OCI-LY1 (cell line): ENCODE measurements around the gene HSP90AB1.

Experiments
- H2AFZ ChIP-seq: fragments of 200-600 bp; sonication (generic), shearing (Covaris generic); 2 replicates; pipeline ENCODE4 v1.6.0; 2014; ENCODE audit warnings: antibody characterized with exemption, mild to moderate bottlenecking, low read length
- H3F3A ChIP-seq: fragments of 200-600 bp; sonication (generic), shearing (Covaris generic); 2 replicates; pipeline ENCODE4 v1.6.0; 2014; ENCODE audit warnings: mild to moderate bottlenecking, antibody characterized with exemption, low read length, moderate library complexity; ENCODE audit not compliant: insufficient read depth
- H3K27ac ChIP-seq: fragments of 200-600 bp; sonication (generic); 2 replicates; pipeline ENCODE4 v1.5.1; 2014; ENCODE audit warnings: low read length, mixed run types, mild to moderate bottlenecking, low read depth; ENCODE audit not compliant: poor library complexity, severe bottlenecking
- H3K27me3 ChIP-seq: fragments of 200-600 bp; sonication (generic); 2 replicates; pipeline ENCODE4 v1.6.0; 2014; ENCODE audit warnings: antibody characterized with exemption, mild to moderate bottlenecking, low read length, moderate library complexity; ENCODE audit not compliant: insufficient read depth
- H3K36me3 ChIP-seq: fragments of 200-600 bp; sonication (generic); 2 replicates; pipeline ENCODE4 v1.6.1; 2014; ENCODE audit warnings: mild to moderate bottlenecking, antibody characterized with exemption, low read length, moderate library complexity, mixed read lengths; ENCODE audit not compliant: insufficient read depth
- H3K4me1 ChIP-seq: fragments of 200-600 bp; sonication (generic); 2 replicates; pipeline ENCODE4 v1.5.1; 2014; ENCODE audit warnings: mild to moderate bottlenecking, low read length, moderate library complexity; ENCODE audit not compliant: insufficient read depth, severe bottlenecking
- H3K4me2 ChIP-seq: fragments of 200-600 bp; sonication (generic), shearing (Covaris generic); 2 replicates; pipeline ENCODE4 v1.6.1; 2014; ENCODE audit warnings: low read length
- H3K4me3 ChIP-seq: fragments of 200-600 bp; sonication (generic); 2 replicates; pipeline ENCODE4 v1.5.1; 2014; ENCODE audit warnings: low read length, low read depth, mild to moderate bottlenecking, mixed read lengths; ENCODE audit not compliant: poor library complexity, severe bottlenecking
- H3K79me2 ChIP-seq: fragments of 200-600 bp; shearing (Covaris generic); 2 replicates; pipeline ENCODE4 v1.6.1; 2016; ENCODE audit warnings: mixed run types, low read length, mixed read lengths; ENCODE audit not compliant: insufficient read depth
- H3K9ac ChIP-seq: fragments of 200-600 bp; sonication (generic), shearing (Covaris generic); 2 replicates; pipeline ENCODE4 v1.6.1; 2014; ENCODE audit warnings: mild to moderate bottlenecking, low read length, mixed read lengths
- H3K9me2 ChIP-seq: fragments of 200-600 bp; sonication (generic), shearing (Covaris generic); 2 replicates; pipeline ENCODE4 v1.6.1; 2014; ENCODE audit warnings: low read depth, mild to moderate bottlenecking, low read length, mixed read lengths
- H3K9me3 ChIP-seq: fragments of 200-600 bp; shearing (Covaris generic); 2 replicates; pipeline ENCODE4 v1.6.1; 2014; ENCODE audit warnings: low read length, mixed read lengths
- H4K20me1 ChIP-seq: fragments of 200-600 bp; sonication (generic), shearing (Covaris generic); 2 replicates; pipeline ENCODE4 v1.6.0; 2016; ENCODE audit warnings: mild to moderate bottlenecking, low read length; ENCODE audit not compliant: insufficient read depth
- EZH2 ChIP-seq: fragments of 200-600 bp; sonication (generic), shearing (Covaris generic); IDR thresholded peaks from 2 replicates; pipeline ENCODE4 v1.8.0; 2017; ENCODE audit warnings: borderline replicate concordance, mixed run types, mild to moderate bottlenecking, antibody characterized with exemption, low read length, moderate library complexity, mixed read lengths
- TF ChIP-seq, protein P1 (sequence below): fragments of 200-600 bp; sonication (generic), shearing (Covaris generic); IDR thresholded peaks from 2 replicates; pipeline ENCODE4 v1.5.1; 2017; ENCODE audit warnings: mild to moderate bottlenecking, antibody characterized with exemption, low read length, moderate library complexity, mixed read lengths

HSP90AB1 gene

DNA sequence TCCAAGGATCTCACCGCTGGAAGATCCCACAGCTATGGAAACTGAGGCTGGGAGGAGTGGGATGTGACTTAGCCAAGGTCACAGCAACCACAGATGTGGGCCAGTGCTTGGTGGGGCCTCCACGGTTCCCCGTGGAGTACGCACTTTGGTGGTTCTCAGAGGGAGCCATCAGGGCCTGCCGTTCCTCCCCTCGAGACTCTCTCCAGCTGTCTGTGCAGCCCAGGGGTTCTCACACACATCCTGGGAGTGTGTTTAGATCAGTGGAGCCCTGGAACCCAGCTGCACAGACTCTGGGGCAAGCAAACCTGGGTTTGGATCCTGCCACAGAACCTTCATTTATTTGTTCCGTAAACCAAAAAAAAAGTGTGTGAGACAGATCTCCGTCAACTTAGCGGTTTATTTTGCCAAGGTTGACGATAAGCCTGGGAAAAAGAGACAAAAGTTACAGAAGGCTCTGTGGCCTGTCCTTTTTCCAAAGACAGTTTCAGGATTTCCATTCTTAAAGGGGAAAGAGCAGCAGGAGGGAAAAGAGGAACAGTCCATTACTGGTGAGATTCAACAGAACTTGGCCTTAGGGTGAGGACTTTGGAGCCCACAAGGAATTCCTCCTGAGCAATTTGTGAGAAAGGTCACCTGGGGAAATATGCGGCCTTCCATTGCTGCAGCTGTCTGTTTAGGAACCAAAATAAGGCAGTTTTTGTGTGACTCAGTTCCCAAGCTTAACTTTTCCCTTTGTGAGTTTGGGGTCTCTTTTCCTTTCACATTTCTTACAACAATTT, 43.7 kb upstream of the HSP90AB1 start:
- Histone ChIP-seq H3K4me2 (no peak overlapping the region), H3K27ac (no peak overlapping the region)

DNA sequence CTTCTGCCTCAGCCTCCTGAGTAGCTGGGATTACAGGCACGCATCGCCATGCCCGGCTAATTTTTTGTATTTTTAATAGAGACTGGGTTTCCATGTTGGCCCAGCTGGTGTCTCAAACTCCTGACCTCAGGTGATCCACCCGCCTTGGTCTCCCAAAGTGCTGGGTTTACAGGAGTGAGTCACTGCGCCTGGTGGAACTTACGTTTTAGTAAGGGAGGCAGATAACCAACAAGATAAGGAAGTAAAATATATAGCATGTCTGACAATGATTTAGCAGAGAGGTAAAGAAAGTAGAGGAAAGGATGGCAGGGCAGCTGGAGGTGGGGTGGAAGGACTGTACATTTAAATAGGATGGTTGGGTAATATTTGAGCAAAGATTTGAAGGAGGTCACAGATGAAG, 42.9 kb upstream of the HSP90AB1 start:
- no peaks in the 10 kb centered on the region for H3K9me3 ChIP-seq
- no peaks in the 10 kb centered on the region; the same call in 1 of the 2 replicates for H3K27me3 ChIP-seq
- H3K4me2 ChIP-seq: no peak overlapping the region
- H4K20me1 ChIP-seq: no peaks in the 10 kb centered on the region
- H3K27ac ChIP-seq: no peak overlapping the region
- no peaks in the 10 kb centered on the region for H3F3A ChIP-seq
- no peaks in the 10 kb centered on the region for H3K4me1 ChIP-seq
- TF ChIP-seq, protein P1, sequence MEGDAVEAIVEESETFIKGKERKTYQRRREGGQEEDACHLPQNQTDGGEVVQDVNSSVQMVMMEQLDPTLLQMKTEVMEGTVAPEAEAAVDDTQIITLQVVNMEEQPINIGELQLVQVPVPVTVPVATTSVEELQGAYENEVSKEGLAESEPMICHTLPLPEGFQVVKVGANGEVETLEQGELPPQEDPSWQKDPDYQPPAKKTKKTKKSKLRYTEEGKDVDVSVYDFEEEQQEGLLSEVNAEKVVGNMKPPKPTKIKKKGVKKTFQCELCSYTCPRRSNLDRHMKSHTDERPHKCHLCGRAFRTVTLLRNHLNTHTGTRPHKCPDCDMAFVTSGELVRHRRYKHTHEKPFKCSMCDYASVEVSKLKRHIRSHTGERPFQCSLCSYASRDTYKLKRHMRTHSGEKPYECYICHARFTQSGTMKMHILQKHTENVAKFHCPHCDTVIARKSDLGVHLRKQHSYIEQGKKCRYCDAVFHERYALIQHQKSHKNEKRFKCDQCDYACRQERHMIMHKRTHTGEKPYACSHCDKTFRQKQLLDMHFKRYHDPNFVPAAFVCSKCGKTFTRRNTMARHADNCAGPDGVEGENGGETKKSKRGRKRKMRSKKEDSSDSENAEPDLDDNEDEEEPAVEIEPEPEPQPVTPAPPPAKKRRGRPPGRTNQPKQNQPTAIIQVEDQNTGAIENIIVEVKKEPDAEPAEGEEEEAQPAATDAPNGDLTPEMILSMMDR: no peak
- no peak for TF ChIP-seq EZH2
- no peak overlapping the region for H2AFZ ChIP-seq
- no peaks in the 10 kb centered on the region for H3K9me2 ChIP-seq
- no peaks in the 10 kb centered on the region for H3K79me2 ChIP-seq
- H3K9ac ChIP-seq: no peak overlapping the region
- no peak overlapping the region for H3K4me3 ChIP-seq
- H3K36me3 ChIP-seq: no peaks in the 10 kb centered on the region

More for the DNA sequence above, 43.7 kb upstream of the HSP90AB1 start:
- Histone ChIP-seq H2AFZ (no peak overlapping the region), H4K20me1 (no peaks in the 10 kb centered on the region), H3K27me3 (no peaks in the 10 kb centered on the region; the same call in 1 of the 2 replicates), H3F3A (no peaks in the 10 kb centered on the region), H3K9me2 (no peaks in the 10 kb centered on the region), H3K4me1 (no peaks in the 10 kb centered on the region), H3K9ac (no peak overlapping the region), H3K9me3 (no peaks in the 10 kb centered on the region), H3K79me2 (no peaks in the 10 kb centered on the region), H3K36me3 (no peaks in the 10 kb centered on the region), H3K4me3 (no peak overlapping the region)
- no peak for TF ChIP-seq EZH2
- TF ChIP-seq, protein P1: no peak

DNA sequence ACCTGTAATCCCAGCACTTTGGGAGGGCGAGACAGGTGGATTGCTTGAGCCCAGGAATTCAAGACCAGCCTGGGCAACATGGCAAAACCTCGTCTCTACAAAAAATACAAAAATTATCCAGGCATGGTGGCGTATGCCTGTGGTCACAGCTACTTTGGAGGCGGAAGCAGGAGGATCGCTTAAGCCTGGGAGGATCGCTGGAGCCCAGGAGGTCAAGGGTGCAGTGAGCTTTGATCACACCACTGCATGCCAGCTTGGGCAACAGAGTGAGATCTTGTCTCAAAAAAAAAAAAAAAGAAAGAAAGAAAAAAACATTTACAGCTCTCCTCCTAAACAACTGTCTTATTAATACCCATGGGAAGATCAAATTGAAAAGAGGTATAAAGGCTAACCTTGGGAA, 38.9 kb upstream of the HSP90AB1 start:
- H3F3A ChIP-seq: no peaks in the 10 kb centered on the region
- no peak overlapping the region for H2AFZ ChIP-seq
- no peaks in the 10 kb centered on the region; the same call in 1 of the 2 replicates for H3K27me3 ChIP-seq
- no peaks in the 10 kb centered on the region for H3K4me1 ChIP-seq
- no peaks in the 10 kb centered on the region for H4K20me1 ChIP-seq
- H3K4me3 ChIP-seq: no peak overlapping the region
- H3K9me2 ChIP-seq: no peaks in the 10 kb centered on the region
- H3K27ac ChIP-seq: no peak overlapping the region
- TF ChIP-seq, protein P1: no peak
- no peak for TF ChIP-seq EZH2
- H3K9me3 ChIP-seq: no peaks in the 10 kb centered on the region
- H3K4me2 ChIP-seq: no peak overlapping the region
- H3K36me3 ChIP-seq: no peaks in the 10 kb centered on the region
- H3K79me2 ChIP-seq: no peaks in the 10 kb centered on the region
- no peak overlapping the region for H3K9ac ChIP-seq
